Measurements from ENCODE around the gene EIF5.

The EIF5 gene

DNA sequence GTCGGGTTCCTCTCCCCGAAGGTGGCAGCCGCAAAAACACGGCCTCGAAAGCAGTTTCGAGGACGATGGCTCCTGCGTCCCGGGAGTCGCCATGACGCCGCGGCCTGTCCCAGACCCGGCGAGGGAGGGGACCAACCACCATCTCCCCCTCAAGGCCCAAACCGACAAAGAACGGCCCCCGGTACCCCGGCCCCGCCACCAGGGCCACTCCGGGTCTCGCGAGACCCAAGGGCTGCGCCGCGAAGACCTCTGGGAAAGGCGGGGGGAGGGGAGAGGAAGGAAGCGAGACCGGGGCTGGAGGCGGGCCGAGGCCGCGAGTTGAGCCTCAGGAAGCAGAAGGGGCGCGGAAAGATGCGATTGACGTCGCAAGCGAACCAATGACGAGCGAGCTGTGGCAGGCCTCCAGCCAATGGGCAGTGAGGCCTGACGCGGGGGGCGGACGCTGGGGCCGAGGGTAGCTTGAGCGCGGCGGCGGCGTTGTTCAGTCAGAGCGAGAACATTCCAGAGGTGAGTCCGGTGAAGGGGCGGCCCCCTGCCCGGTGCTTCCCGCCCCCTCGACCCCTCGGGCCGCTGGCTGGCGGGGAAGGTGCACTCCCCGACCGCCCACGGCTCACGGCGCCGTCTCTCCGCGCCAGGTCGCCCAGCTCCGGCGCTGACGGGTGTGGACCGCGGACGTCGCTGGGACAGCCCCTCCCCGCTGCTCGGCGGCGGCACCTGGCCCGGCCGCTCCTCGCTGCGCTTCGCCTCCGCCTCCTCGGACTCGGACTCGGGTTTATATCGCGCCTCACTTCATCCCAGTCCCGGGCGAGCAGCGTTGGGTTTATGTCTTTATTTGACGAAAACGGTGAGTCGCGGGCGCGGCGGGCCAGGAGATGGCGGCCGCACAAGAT is at the start of gene EIF5 (continued):
- TF ChIP-seq, protein P1, sequence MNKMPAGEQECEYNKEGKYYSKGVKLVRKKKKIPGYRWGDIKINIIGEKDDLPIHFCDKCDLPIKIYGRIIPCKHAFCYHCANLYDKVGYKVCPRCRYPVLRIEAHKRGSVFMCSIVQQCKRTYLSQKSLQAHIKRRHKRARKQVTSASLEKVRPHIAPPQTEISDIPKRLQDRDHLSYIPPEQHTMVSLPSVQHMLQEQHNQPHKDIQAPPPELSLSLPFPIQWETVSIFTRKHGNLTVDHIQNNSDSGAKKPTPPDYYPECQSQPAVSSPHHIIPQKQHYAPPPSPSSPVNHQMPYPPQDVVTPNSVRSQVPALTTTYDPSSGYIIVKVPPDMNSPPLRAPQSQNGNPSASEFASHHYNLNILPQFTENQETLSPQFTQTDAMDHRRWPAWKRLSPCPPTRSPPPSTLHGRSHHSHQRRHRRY (tag by site-specific recombination; IDR thresholded peaks at IDR 0.05) = no peak
- TF ChIP-seq ZNF324 (tag by site-specific recombination; IDR thresholded peaks at IDR 0.05) (peak; percentile 75; the same call in 1 of the 2 replicates), SP2 (tag by site-specific recombination; IDR thresholded peaks at IDR 0.05) (peak; percentile 100), ZSCAN30 (tag by site-specific recombination; IDR thresholded peaks at IDR 0.05) (peak; percentile 87), YY2 (tag by site-specific recombination; IDR thresholded peaks at IDR 0.05) (peak; percentile 70), KLF8 (tag by site-specific recombination; IDR thresholded peaks at IDR 0.05) (peak; percentile 67), ZNF792 (tag by site-specific recombination; IDR thresholded peaks at IDR 0.05) (no peak), MZF1 (tag by site-specific recombination; IDR thresholded peaks at IDR 0.05; ENCODE audit: borderline replicate concordance) (no peak), ZNF624 (tag by site-specific recombination; IDR thresholded peaks at IDR 0.05) (no peak), ZNF629 (tag by site-specific recombination; IDR thresholded peaks at IDR 0.05) (peak; percentile 69), ZBTB20 (tag by site-specific recombination; IDR thresholded peaks at IDR 0.05) (peak; percentile 86), GLIS2 (tag by site-specific recombination; IDR thresholded peaks at IDR 0.05) (peak; percentile 99), ZNF214 (tag by site-specific recombination; IDR thresholded peaks at IDR 0.05; ENCODE audit: borderline replicate concordance) (no peak), KLF10 (tag by site-specific recombination; IDR thresholded peaks at IDR 0.05) (no peak; the same call in none of the 2 replicates), KLF9 (tag by site-specific recombination; IDR thresholded peaks at IDR 0.05; ENCODE audit: low read depth) (peak; percentile 65), ZNF24 (tag by site-specific recombination; IDR thresholded peaks at IDR 0.05) (peak; percentile 61; the same call in 1 of the 2 replicates), ZNF37A (tag by site-specific recombination; IDR thresholded peaks at IDR 0.05) (0 out of 2 replicates have a peak, but pooled peaks have one; percentile 14), ZEB2 (tag by site-specific recombination; IDR thresholded peaks at IDR 0.05) (peak; percentile 99), ZNF785 (tag by site-specific recombination; IDR thresholded peaks at IDR 0.05) (0 out of 2 replicates have a peak, but pooled peaks have one; percentile 56)
- TF ChIP-seq, protein P2, sequence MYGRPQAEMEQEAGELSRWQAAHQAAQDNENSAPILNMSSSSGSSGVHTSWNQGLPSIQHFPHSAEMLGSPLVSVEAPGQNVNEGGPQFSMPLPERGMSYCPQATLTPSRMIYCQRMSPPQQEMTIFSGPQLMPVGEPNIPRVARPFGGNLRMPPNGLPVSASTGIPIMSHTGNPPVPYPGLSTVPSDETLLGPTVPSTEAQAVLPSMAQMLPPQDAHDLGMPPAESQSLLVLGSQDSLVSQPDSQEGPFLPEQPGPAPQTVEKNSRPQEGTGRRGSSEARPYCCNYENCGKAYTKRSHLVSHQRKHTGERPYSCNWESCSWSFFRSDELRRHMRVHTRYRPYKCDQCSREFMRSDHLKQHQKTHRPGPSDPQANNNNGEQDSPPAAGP (tag by site-specific recombination; IDR thresholded peaks at IDR 0.05) = peak; percentile 66
- TF ChIP-seq, protein P3, sequence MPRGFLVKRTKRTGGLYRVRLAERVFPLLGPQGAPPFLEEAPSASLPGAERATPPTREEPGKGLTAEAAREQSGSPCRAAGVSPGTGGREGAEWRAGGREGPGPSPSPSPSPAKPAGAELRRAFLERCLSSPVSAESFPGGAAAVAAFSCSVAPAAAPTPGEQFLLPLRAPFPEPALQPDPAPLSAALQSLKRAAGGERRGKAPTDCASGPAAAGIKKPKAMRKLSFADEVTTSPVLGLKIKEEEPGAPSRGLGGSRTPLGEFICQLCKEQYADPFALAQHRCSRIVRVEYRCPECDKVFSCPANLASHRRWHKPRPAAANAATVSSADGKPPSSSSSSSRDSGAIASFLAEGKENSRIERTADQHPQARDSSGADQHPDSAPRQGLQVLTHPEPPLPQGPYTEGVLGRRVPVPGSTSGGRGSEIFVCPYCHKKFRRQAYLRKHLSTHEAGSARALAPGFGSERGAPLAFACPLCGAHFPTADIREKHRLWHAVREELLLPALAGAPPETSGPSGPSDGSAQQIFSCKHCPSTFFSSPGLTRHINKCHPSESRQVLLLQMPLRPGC (tag by site-specific recombination; IDR thresholded peaks at IDR 0.05) = peak; percentile 86
- TF ChIP-seq, protein P4, sequence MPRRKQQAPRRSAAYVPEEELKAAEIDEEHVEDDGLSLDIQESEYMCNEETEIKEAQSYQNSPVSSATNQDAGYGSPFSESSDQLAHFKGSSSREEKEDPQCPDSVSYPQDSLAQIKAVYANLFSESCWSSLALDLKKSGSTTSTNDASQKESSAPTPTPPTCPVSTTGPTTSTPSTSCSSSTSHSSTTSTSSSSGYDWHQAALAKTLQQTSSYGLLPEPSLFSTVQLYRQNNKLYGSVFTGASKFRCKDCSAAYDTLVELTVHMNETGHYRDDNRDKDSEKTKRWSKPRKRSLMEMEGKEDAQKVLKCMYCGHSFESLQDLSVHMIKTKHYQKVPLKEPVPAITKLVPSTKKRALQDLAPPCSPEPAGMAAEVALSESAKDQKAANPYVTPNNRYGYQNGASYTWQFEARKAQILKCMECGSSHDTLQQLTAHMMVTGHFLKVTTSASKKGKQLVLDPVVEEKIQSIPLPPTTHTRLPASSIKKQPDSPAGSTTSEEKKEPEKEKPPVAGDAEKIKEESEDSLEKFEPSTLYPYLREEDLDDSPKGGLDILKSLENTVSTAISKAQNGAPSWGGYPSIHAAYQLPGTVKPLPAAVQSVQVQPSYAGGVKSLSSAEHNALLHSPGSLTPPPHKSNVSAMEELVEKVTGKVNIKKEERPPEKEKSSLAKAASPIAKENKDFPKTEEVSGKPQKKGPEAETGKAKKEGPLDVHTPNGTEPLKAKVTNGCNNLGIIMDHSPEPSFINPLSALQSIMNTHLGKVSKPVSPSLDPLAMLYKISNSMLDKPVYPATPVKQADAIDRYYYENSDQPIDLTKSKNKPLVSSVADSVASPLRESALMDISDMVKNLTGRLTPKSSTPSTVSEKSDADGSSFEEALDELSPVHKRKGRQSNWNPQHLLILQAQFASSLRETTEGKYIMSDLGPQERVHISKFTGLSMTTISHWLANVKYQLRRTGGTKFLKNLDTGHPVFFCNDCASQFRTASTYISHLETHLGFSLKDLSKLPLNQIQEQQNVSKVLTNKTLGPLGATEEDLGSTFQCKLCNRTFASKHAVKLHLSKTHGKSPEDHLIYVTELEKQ (tag by site-specific recombination; IDR thresholded peaks at IDR 0.05; ENCODE audit: borderline replicate concordance) = peak; percentile 21; the same call in 1 of the 2 replicates
- TF ChIP-seq, protein P5, sequence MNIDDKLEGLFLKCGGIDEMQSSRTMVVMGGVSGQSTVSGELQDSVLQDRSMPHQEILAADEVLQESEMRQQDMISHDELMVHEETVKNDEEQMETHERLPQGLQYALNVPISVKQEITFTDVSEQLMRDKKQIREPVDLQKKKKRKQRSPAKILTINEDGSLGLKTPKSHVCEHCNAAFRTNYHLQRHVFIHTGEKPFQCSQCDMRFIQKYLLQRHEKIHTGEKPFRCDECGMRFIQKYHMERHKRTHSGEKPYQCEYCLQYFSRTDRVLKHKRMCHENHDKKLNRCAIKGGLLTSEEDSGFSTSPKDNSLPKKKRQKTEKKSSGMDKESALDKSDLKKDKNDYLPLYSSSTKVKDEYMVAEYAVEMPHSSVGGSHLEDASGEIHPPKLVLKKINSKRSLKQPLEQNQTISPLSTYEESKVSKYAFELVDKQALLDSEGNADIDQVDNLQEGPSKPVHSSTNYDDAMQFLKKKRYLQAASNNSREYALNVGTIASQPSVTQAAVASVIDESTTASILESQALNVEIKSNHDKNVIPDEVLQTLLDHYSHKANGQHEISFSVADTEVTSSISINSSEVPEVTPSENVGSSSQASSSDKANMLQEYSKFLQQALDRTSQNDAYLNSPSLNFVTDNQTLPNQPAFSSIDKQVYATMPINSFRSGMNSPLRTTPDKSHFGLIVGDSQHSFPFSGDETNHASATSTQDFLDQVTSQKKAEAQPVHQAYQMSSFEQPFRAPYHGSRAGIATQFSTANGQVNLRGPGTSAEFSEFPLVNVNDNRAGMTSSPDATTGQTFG (tag by site-specific recombination; IDR thresholded peaks at IDR 0.05; ENCODE audit: borderline replicate concordance) = peak; percentile 56; the same call in 1 of the 2 replicates
- TF ChIP-seq, protein P6, sequence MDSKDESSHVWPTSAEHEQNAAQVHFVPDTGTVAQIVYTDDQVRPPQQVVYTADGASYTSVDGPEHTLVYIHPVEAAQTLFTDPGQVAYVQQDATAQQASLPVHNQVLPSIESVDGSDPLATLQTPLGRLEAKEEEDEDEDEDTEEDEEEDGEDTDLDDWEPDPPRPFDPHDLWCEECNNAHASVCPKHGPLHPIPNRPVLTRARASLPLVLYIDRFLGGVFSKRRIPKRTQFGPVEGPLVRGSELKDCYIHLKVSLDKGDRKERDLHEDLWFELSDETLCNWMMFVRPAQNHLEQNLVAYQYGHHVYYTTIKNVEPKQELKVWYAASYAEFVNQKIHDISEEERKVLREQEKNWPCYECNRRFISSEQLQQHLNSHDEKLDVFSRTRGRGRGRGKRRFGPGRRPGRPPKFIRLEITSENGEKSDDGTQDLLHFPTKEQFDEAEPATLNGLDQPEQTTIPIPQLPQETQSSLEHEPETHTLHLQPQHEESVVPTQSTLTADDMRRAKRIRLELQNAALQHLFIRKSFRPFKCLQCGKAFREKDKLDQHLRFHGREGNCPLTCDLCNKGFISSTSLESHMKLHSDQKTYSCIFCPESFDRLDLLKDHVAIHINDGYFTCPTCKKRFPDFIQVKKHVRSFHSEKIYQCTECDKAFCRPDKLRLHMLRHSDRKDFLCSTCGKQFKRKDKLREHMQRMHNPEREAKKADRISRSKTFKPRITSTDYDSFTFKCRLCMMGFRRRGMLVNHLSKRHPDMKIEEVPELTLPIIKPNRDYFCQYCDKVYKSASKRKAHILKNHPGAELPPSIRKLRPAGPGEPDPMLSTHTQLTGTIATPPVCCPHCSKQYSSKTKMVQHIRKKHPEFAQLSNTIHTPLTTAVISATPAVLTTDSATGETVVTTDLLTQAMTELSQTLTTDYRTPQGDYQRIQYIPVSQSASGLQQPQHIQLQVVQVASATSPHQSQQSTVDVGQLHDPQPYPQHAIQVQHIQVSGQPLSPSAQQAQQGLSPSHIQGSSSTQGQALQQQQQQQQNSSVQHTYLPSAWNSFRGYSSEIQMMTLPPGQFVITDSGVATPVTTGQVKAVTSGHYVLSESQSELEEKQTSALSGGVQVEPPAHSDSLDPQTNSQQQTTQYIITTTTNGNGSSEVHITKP (tag by site-specific recombination; IDR thresholded peaks at IDR 0.05) = peak; percentile 85
